Neural cell (in vitro differentiated cells): ENCODE data around the gene EVX1. TPM values are rescaled to one million over a fixed set of nuclear protein-coding genes. Genes with fewer than 3 reads are reported as not detected.

Experiments used
- H2AFZ ChIP-seq: fragments of 200-600, 300-800 bp; sonication (generic), shearing (Covaris generic); 2 replicates; pipeline ENCODE4 v1.6.0; 2014; ENCODE audit warnings: low read depth, mild to moderate bottlenecking, antibody characterized with exemption, low read length, moderate library complexity
- H3F3A ChIP-seq: fragments of 200-600 bp; shearing (Covaris generic); 2 replicates; pipeline ENCODE4 v1.6.1; 2016; ENCODE audit warnings: mild to moderate bottlenecking, moderate library complexity, mixed read lengths, antibody characterized with exemption, low read length; ENCODE audit not compliant: insufficient read depth, poor library complexity, severe bottlenecking
- H3K27ac ChIP-seq: fragments of 200-600, 300-800 bp; sonication (generic), shearing (Covaris generic); 2 replicates; pipeline ENCODE4 v1.5.1; 2014; ENCODE audit warnings: mild to moderate bottlenecking, low read length, moderate library complexity
- H3K27me3 ChIP-seq: fragments of 300-800, 200-600 bp; sonication (generic), shearing (Covaris generic); 2 replicates; pipeline ENCODE4 v1.6.0; 2014; ENCODE audit warnings: mild to moderate bottlenecking, low read depth, low read length, moderate library complexity; ENCODE audit not compliant: insufficient read depth
- H3K36me3 ChIP-seq: fragments of 300-800, 200-600 bp; sonication (generic), shearing (Covaris generic); 2 replicates; pipeline ENCODE4 v1.5.1; 2014; ENCODE audit warnings: mild to moderate bottlenecking, antibody characterized with exemption, low read length, moderate library complexity; ENCODE audit not compliant: insufficient read depth
- H3K4me2 ChIP-seq: fragments of 300-800, 200-600 bp; sonication (generic), shearing (Covaris generic); 2 replicates; pipeline ENCODE4 v1.6.0; 2014; ENCODE audit warnings: mild to moderate bottlenecking, low read length
- H3K4me3 ChIP-seq: fragments of 300-800, 200-600 bp; sonication (generic), shearing (Covaris generic); 2 replicates; pipeline ENCODE4 v1.5.1; 2014; ENCODE audit warnings: mild to moderate bottlenecking, low read length, moderate library complexity
- H3K79me2 ChIP-seq: fragments of 200-600 bp; shearing (Covaris generic); replicated peaks from 2 replicates; pipeline ENCODE4 v1.6.0; 2014; ENCODE audit warnings: mild to moderate bottlenecking, low read length, moderate library complexity; ENCODE audit not compliant: insufficient read depth
- H3K9ac ChIP-seq: fragments of 300-800, 200-600 bp; sonication (generic), shearing (Covaris generic); 2 replicates; pipeline ENCODE4 v1.6.1; 2016; ENCODE audit warnings: mild to moderate bottlenecking, low read length, mixed read lengths
- H3K9me2 ChIP-seq: fragments of 200-600 bp; shearing (Covaris generic); 2 replicates; pipeline ENCODE4 v1.6.1; 2016; ENCODE audit warnings: mild to moderate bottlenecking, low read length, mixed read lengths; ENCODE audit not compliant: insufficient read depth
- H3K9me3 ChIP-seq: fragments of 200-600, 300-800 bp; sonication (generic), shearing (Covaris generic); 2 replicates; pipeline ENCODE4 v1.6.1; 2016; ENCODE audit warnings: mild to moderate bottlenecking, mixed run types, low read length, moderate library complexity, mixed read lengths
- H4K20me1 ChIP-seq: fragments of 200-600 bp; shearing (Covaris generic); 2 replicates; pipeline ENCODE4 v1.6.1; 2016; ENCODE audit warnings: mild to moderate bottlenecking, mixed run types; ENCODE audit not compliant: insufficient read depth
- CTCF ChIP-seq: fragments of 450-650 bp; IDR thresholded peaks from 2 replicates; pipeline ENCODE4 v1.5.1; 2014; ENCODE audit warnings: antibody characterized with exemption, mild to moderate bottlenecking, moderate library complexity; ENCODE audit not compliant: poor library complexity, severe bottlenecking
- EP300 ChIP-seq: fragments of 450-650 bp; conservative IDR thresholded peaks from 2 replicates; pipeline ENCODE4 v1.6.1; 2014; ENCODE audit warnings: antibody characterized with exemption, mild to moderate bottlenecking, moderate library complexity; ENCODE audit not compliant: poor library complexity, severe bottlenecking
- EZH2 ChIP-seq: fragments of 200-600, 300-800 bp; shearing (Covaris generic), sonication (generic); IDR thresholded peaks from 2 replicates; pipeline ENCODE4 v1.6.1; 2014; ENCODE audit warnings: antibody characterized with exemption, low read length, borderline replicate concordance, mild to moderate bottlenecking; ENCODE audit not compliant: insufficient read depth, poor library complexity, severe bottlenecking
- MXI1 ChIP-seq: fragments of 450-650 bp; conservative IDR thresholded peaks from 2 replicates; pipeline ENCODE4 v1.6.1; 2014; ENCODE audit warnings: antibody characterized with exemption, mild to moderate bottlenecking; ENCODE audit not compliant: poor library complexity, severe bottlenecking
- POLR2AphosphoS5 ChIP-seq: IDR thresholded peaks from 2 replicates; pipeline ENCODE4 v1.6.1; 2012
- RAD21 ChIP-seq: fragments of 450-650 bp; conservative IDR thresholded peaks from 2 replicates; pipeline ENCODE4 v1.6.1; 2014; ENCODE audit warnings: antibody characterized with exemption, mild to moderate bottlenecking, moderate library complexity
- REST ChIP-seq: IDR thresholded peaks from 2 replicates; pipeline ENCODE4 v1.6.1; 2012; ENCODE audit warnings: borderline replicate concordance
- SMC3 ChIP-seq: fragments of 450-650 bp; conservative IDR thresholded peaks from 2 replicates; pipeline ENCODE4 v1.6.1; 2014; ENCODE audit warnings: antibody characterized with exemption, mild to moderate bottlenecking, moderate library complexity; ENCODE audit not compliant: poor library complexity
- TAF1 ChIP-seq: IDR thresholded peaks from 2 replicates; pipeline ENCODE4 v1.6.1; 2012; ENCODE audit warnings: low read depth
- polyA plus RNA-seq: library from polyadenylated mRNA; depleted of rRNA; stranded (reverse); fragments of >200 nt; gene quantifications from 2 replicates; pipeline ENCODE4 v1.2.3, GENCODE V29; 2014

EVX1 gene
- polyA plus RNA-seq, 1 donor from 2014 or later: not detected

GRCh38 chr7:27254625-27255024 is 12.0 kb downstream of the EVX1 start:
- Histone ChIP-seq H3K27me3 (peaks cover 62% of the 10 kb centered on the region), H3K4me3 (no peak overlapping the region), H2AFZ (no peak overlapping the region), H3K9me2 (no peaks in the 10 kb centered on the region), H3K4me2 (no peak overlapping the region), H4K20me1 (no peaks in the 10 kb centered on the region), H3K9me3 (no peaks in the 10 kb centered on the region), H3K36me3 (no peaks in the 10 kb centered on the region), H3K79me2 (no peaks in the 10 kb centered on the region), H3K27ac (no peak overlapping the region), H3K9ac (no peak overlapping the region), H3F3A (no peaks in the 10 kb centered on the region)
- TF ChIP-seq CTCF: no peak
- TF ChIP-seq TAF1: no peak
- no peak for TF ChIP-seq SMC3
- TF ChIP-seq MXI1: no peak
- TF ChIP-seq EP300: no peak
- TF ChIP-seq POLR2AphosphoS5: no peak
- TF ChIP-seq REST: no peak
- no peak for TF ChIP-seq RAD21
- no peak for TF ChIP-seq EZH2

GRCh38 chr7:27260211-27260610 is 17.6 kb downstream of the EVX1 start:
- Histone ChIP-seq H3K9me2 (no peaks in the 10 kb centered on the region), H3K27ac (no peak overlapping the region), H3K4me2 (no peak overlapping the region), H3K79me2 (no peaks in the 10 kb centered on the region), H3K9ac (no peak overlapping the region), H3K4me3 (no peak overlapping the region), H3K9me3 (no peaks in the 10 kb centered on the region), H4K20me1 (no peaks in the 10 kb centered on the region), H3K36me3 (no peaks in the 10 kb centered on the region), H3F3A (no peaks in the 10 kb centered on the region), H3K27me3 (peaks cover 6% of the 10 kb centered on the region), H2AFZ (no peak overlapping the region)
- TF ChIP-seq REST: no peak
- no peak for TF ChIP-seq EP300
